Measurements from ENCODE around the gene SCFD2. TPM values are rescaled to one million over a fixed set of nuclear protein-coding genes. Genes with fewer than 3 reads are reported as not detected.

SCFD2 gene
- total and polyA plus RNA-seq, 2 donors (not counting 3 experiments of a cell fraction or from before 2014, with no cell fraction given), result 12.3 to 22.8 TPM

DNA sequence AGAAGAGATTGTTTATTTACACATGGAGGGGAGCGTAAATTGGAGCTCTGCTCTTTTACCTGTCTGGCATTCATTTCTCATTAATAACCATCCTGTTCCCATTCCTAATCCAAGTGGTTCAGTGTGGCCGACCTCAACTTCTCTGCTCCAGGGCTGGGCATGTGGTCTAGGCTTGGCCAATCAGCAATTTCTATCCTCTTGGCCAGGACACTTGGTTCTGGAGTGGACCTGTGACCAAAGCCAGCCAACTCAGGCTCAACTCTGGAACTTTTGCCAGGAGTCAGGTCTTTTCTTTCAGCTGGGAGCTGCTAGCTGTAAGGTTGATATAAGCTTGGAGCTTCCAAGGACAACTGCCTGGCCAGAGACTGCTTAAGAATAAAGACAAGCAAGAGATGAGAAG lies 519.4 kb downstream of the SCFD2 start:
- no TSS peak for BruUV-seq (replicated peaks)
- Histone ChIP-seq H3K79me2 (ENCODE audit: control insufficient read depth, insufficient read depth, low read length) (no peaks in the 10 kb centered on the region), H3K36me3 (ENCODE audit: control insufficient read depth in 2 of 2, extremely low read depth in 1 of 2, insufficient read depth in 2 of 2, low read length in 2 of 2) (no peaks in the 10 kb centered on the region), H3K9me3 (replicated peaks; ENCODE audit: control insufficient read depth, insufficient read depth, low read length) (no peaks in the 10 kb centered on the region), H4K20me1 (replicated peaks; ENCODE audit: control insufficient read depth, extremely low read depth, insufficient read depth, low read length) (no peaks in the 10 kb centered on the region), H3K4me3 (replicated peaks in 1 of 3; ENCODE audit: insufficient read depth in 1 of 3, low read depth in 1 of 3, low read length in 3 of 3) (no peak overlapping the region), H3K9me1 (replicated peaks; ENCODE audit: control insufficient read depth, extremely low read depth, insufficient read depth, low read length) (no peaks in the 10 kb centered on the region), H2AFZ (ENCODE audit: low read depth, low read length) (no peak overlapping the region), H3K4me1 (ENCODE audit: control insufficient read depth, extremely low read depth, insufficient read depth, low read length) (no peaks in the 10 kb centered on the region), H3K27ac (ENCODE audit: insufficient read depth, low read depth, low read length) (no peak overlapping the region), H3K9ac (replicated peaks; ENCODE audit: extremely low read depth, insufficient read depth, low read length) (no peak overlapping the region), H3K27me3 (ENCODE audit: control insufficient read depth in 2 of 2, insufficient read depth in 2 of 2, low read length in 2 of 2) (peaks cover 0 to 15% of the 10 kb centered on the region in 2 experiments), H3K4me2 (ENCODE audit: insufficient read depth, low read length) (no peak overlapping the region)
- dilution Hi-C loops (cut with MboI; ENCODE audit: extremely low pct_ligation_motif_present, low sequenced_read_pairs) (no loop called here), intact Hi-C loops (cut with micrococcal nuclease) (no loop called here)
- DNase-seq (ENCODE audit: low read depth, low spot score), result no peak
- CTCF ChIA-PET, result interaction anchor here (1.0 to 1.4 kb wide), 2 partner anchors 10 to 301 kb away, joined by 3 read pairs; no protein-coding TSS in a partner anchor
- FAIRE-seq, result no peak
- TF ChIP-seq CTCF (IDR thresholded peaks at IDR 0.05; ENCODE audit: extremely low read depth in 1 of 2, insufficient read depth in 1 of 2, low read depth in 1 of 2, low read length in 2 of 2) (no peak), GATA2 (IDR thresholded peaks at IDR 0.05; ENCODE audit: insufficient read depth, insufficient read length, low read depth, low read length) (no peak), JUN (IDR thresholded peaks at IDR 0.05; ENCODE audit: borderline replicate concordance, insufficient read depth, insufficient read length, low read depth) (no peak), EZH2 (IDR thresholded peaks at IDR 0.05; ENCODE audit: borderline replicate concordance, low read depth, low read length, severe bottlenecking) (no peak), MYC (IDR thresholded peaks at IDR 0.05; ENCODE audit: low read depth, low read length) (no peak), POLR2A (IDR thresholded peaks at IDR 0.05; ENCODE audit: low read depth, low read length) (no peak), POLR2AphosphoS5 (IDR thresholded peaks at IDR 0.05; ENCODE audit: insufficient read depth, low read depth, low read length) (no peak), FOS (IDR thresholded peaks at IDR 0.05; ENCODE audit: borderline replicate concordance, insufficient read depth, low read length) (no peak)
- TF ChIP-seq, protein P1, sequence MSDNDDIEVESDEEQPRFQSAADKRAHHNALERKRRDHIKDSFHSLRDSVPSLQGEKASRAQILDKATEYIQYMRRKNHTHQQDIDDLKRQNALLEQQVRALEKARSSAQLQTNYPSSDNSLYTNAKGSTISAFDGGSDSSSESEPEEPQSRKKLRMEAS (IDR thresholded peaks at IDR 0.05; ENCODE audit: insufficient read depth, insufficient read length), result no peak
- POLR2A ChIA-PET, result no interaction called here
